Esophagus muscularis mucosa (tissue), 4 donors: Measurements from ENCODE around the gene SND1.

Experiments
- EP300 ChIP-seq: sonication (generic); formaldehyde crosslinking; IDR thresholded peaks from one replicate; pipeline ENCODE4 v1.6.1; 2017; ENCODE audit warnings: antibody characterized with exemption
- POLR2A ChIP-seq: fragments of 450-650 bp; IDR thresholded peaks from one replicate; pipeline ENCODE4 v1.6.1; 2017; ENCODE audit warnings: antibody characterized with exemption, moderate library complexity, mild to moderate bottlenecking, low read depth
- POLR2AphosphoS5 ChIP-seq, 2 donors: sonication (generic); formaldehyde crosslinking; IDR thresholded peaks; one replicate each; pipeline ENCODE4 v1.6.1; 2017; ENCODE audit warnings: antibody characterized with exemption in 2 of 2
- TF ChIP-seq, protein P1 (sequence below), 3 experiments: fragments of 200-600 bp in 2 of 3; fragments of 450-650 bp in 1 of 3; sonication (generic) in 2 of 3; IDR thresholded peaks; one replicate each; pipeline ENCODE4 v1.5.1; 2017 to 2019; ENCODE audit warnings: antibody characterized with exemption in 3 of 3, mild to moderate bottlenecking in 2 of 3, moderate library complexity in 1 of 3

DNA sequence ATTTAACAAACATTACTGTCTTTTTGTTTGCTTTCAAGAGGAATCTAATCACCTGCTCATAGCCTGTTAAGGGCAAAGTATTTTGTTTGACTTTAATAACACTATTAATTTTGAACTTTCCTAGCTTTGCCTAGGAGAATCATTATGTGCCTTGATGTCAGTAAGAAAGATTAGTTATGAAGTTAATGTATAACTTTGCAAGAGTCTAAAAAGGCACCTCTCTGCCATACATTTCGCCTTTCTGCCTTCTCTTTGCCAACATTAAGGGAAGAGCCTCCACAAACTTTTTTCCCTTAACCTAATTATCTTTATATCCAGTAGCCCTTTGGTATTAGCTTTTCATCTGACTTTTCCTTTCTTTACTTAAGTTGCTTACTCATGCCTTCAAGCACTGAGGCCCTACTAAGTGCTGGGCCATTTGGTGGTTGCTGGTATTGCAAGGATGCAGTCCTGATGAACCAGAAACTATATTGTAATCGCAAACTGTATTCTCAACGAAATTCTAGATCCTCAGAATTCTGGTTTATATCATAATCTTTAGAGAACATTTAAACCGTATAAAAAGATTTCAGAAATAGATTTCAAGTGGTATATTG lies 108.5 kb downstream of the SND1 start:
- TF ChIP-seq, protein P1, sequence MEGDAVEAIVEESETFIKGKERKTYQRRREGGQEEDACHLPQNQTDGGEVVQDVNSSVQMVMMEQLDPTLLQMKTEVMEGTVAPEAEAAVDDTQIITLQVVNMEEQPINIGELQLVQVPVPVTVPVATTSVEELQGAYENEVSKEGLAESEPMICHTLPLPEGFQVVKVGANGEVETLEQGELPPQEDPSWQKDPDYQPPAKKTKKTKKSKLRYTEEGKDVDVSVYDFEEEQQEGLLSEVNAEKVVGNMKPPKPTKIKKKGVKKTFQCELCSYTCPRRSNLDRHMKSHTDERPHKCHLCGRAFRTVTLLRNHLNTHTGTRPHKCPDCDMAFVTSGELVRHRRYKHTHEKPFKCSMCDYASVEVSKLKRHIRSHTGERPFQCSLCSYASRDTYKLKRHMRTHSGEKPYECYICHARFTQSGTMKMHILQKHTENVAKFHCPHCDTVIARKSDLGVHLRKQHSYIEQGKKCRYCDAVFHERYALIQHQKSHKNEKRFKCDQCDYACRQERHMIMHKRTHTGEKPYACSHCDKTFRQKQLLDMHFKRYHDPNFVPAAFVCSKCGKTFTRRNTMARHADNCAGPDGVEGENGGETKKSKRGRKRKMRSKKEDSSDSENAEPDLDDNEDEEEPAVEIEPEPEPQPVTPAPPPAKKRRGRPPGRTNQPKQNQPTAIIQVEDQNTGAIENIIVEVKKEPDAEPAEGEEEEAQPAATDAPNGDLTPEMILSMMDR (IDR thresholded peaks at IDR 0.05) = no peak
- TF ChIP-seq POLR2A (no peak), EP300 (no peak), POLR2AphosphoS5 (IDR thresholded peaks at IDR 0.05) (no peak)
